ENCODE results near the gene SAMSN1.
"Not testable (repeated sequence)": the region's sequence is repeated elsewhere in the genome, so short reads cannot be mapped to it uniquely, and the experiment has no call there.

Gene SAMSN1

GRCh38 chr21:14513804-14514203 lies 32.3 kb downstream of the SAMSN1 start:
- TF ChIP-seq, protein P1, sequence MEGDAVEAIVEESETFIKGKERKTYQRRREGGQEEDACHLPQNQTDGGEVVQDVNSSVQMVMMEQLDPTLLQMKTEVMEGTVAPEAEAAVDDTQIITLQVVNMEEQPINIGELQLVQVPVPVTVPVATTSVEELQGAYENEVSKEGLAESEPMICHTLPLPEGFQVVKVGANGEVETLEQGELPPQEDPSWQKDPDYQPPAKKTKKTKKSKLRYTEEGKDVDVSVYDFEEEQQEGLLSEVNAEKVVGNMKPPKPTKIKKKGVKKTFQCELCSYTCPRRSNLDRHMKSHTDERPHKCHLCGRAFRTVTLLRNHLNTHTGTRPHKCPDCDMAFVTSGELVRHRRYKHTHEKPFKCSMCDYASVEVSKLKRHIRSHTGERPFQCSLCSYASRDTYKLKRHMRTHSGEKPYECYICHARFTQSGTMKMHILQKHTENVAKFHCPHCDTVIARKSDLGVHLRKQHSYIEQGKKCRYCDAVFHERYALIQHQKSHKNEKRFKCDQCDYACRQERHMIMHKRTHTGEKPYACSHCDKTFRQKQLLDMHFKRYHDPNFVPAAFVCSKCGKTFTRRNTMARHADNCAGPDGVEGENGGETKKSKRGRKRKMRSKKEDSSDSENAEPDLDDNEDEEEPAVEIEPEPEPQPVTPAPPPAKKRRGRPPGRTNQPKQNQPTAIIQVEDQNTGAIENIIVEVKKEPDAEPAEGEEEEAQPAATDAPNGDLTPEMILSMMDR (conservative IDR thresholded peaks at IDR 0.05; ENCODE audit: low read depth), result no peak
- CTCF ChIA-PET, result no interaction called here
- DNase-seq (ENCODE audit: low spot score), result no peak
- H3K27ac ChIP-seq, result no peak overlapping the region
- POLR2A ChIA-PET (ENCODE audit: low non-redundant PET), result no interaction called here

DNA sequence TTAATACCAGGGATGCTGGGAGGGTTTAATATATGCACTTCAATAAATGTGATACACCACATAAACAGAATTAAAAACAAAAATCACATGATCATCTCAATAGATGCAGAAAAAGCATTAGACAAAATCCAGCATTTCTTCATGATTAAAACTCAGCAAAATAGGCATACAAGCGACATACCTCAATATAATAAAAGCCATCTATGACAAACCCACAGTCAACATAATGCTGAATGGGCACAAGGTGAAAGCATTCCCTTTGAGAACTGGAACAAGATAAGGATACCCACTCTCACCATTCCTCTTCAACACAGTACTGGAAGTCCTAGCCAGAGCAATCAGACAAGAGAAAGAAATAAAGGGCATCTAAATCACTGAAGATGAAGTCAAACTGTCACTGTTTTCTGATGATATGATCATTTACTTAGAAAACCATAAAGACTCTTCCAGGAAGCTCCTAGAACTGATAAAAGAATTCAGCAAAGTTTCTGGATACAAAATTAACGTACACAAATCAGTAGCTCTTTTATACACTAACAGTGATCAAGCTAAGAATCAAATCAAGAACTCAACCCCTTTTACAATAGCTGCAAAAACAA lies 39.2 kb downstream of the SAMSN1 start:
- DNase-seq (ENCODE audit: low spot score); POLR2A ChIA-PET (ENCODE audit: low non-redundant PET); CTCF ChIA-PET: not testable (repeated sequence)

DNA sequence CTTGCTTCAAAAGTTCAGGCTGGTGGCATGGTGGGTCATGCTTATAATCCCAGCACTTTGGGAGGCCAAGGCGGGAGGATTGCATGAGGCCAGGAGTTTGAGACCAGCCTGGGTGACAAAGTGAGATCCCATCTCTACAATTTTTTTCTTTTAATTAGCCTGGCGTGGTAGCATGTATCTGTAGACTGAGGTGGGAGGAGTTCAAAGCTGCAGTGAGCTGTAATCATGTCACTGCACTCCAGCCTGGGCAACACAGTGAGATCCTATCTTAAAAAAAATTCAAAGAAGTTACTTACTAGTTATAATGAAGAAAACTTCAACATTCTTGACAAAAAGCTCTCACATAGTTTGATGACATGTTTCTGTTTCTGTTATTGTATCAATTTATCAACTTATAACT lies 45.2 kb downstream of the SAMSN1 start:
- TF ChIP-seq, protein P1 (conservative IDR thresholded peaks at IDR 0.05; ENCODE audit: low read depth), result no peak
- no peak overlapping the region for H3K27ac ChIP-seq
- DNase-seq (ENCODE audit: low spot score), result no peak
- ChIA-PET POLR2A (ENCODE audit: low non-redundant PET) (no interaction called here), CTCF (no interaction called here)

More for the DNA sequence above, 39.2 kb downstream of the SAMSN1 start:
- H3K27ac ChIP-seq, result not testable (repeated sequence)

DNA sequence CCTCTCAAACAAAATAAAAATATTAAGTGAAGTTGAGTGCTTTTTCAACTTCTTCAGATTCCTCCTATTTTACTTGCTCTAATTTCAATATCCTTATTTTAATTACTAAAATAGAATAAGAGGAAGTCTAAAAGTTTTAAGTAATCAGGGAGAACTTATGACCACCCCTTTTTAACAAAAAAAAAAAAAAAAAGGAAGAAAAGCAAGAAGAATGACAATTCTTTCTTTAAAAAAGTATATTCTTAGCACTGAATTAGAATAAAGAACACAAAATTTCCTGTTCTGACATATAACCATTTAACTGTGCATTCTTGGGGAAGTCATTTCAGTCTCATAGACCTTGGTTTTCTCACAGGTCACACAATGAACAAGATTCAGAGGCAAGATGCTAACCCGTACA lies 46.8 kb downstream of the SAMSN1 start:
- POLR2A ChIA-PET (ENCODE audit: low non-redundant PET), result no interaction called here
- CTCF ChIA-PET, result no interaction called here
- no peak overlapping the region for H3K27ac ChIP-seq
- DNase-seq (ENCODE audit: low spot score), result no peak
- TF ChIP-seq, protein P1 (conservative IDR thresholded peaks at IDR 0.05; ENCODE audit: low read depth), result no peak

- no peak overlapping the region for H3K27ac ChIP-seq
Measured at GRCh38 chr21:14497825-14498224, 48.3 kb downstream of the SAMSN1 start.

DNA sequence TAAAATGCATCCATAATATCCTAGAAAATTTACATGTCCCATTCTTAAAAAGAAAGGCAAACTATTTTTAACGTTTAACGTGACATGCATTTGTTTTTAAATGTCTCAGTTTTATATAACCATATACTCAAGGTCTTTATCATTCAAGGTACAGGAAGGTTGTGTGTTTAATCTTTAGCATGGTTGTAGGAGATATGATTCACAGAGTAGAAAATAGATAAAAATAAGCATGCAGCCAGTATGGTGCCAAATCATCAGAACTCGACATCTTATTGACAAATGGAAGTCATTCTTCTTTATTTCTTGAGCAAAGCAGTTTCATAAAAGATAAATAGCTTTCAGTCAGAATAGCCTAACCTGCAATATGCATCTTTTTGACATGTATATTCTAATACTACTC lies 51.0 kb downstream of the SAMSN1 start:
- no peak for DNase-seq (ENCODE audit: low spot score)
- no peak overlapping the region for H3K27ac ChIP-seq
- POLR2A ChIA-PET (ENCODE audit: low non-redundant PET), result no interaction called here
- TF ChIP-seq, protein P1 (conservative IDR thresholded peaks at IDR 0.05; ENCODE audit: low read depth), result no peak
- CTCF ChIA-PET, result no interaction called here

More at GRCh38 chr21:14497825-14498224, 48.3 kb downstream of the SAMSN1 start:
- no peak for DNase-seq (ENCODE audit: low spot score)
- POLR2A ChIA-PET (ENCODE audit: low non-redundant PET), result no interaction called here
- TF ChIP-seq, protein P1 (conservative IDR thresholded peaks at IDR 0.05; ENCODE audit: low read depth), result no peak
- CTCF ChIA-PET, result no interaction called here

- CTCF ChIA-PET, result interaction anchor here (0.7 kb wide), 1 partner anchor 243 kb away, joined by 4 read pairs; no protein-coding TSS in a partner anchor
- H3K27ac ChIP-seq; DNase-seq (ENCODE audit: low spot score); POLR2A ChIA-PET (ENCODE audit: low non-redundant PET): not testable (repeated sequence)
Measured at GRCh38 chr21:14494181-14494580, 51.9 kb downstream of the SAMSN1 start.

DNA sequence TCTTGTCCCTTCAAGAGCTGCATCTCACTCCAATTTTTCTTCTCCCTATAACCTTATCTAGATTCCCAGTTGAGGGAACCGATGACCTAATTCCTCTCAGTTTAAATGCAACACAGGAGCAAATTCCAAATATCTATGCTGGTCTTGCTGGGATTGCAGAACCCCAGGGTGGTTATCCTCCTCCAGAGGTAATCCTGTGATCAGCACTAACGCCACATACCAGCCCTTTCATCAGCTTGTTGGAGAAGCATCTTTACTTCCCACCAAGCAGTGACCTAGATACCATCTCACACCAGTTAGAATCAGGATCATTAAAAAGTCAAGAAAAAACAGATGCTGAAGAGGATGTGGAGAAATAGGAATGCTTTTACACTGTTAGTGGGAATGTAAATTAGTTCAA lies 52.4 kb downstream of the SAMSN1 start:
- POLR2A ChIA-PET (ENCODE audit: low non-redundant PET), result no interaction called here
- H3K27ac ChIP-seq, result no peak overlapping the region
- DNase-seq (ENCODE audit: low spot score), result no peak
- CTCF ChIA-PET, result interaction anchor here (0.7 kb wide), 1 partner anchor 244 kb away, joined by 4 read pairs; no protein-coding TSS in a partner anchor
- TF ChIP-seq, protein P1 (conservative IDR thresholded peaks at IDR 0.05; ENCODE audit: low read depth), result no peak

Measured in RWPE1 (cell line).